Muscle layer of duodenum (tissue), 2 donors: ENCODE data around the gene INO80C.

Source experiments
- H3K27ac ChIP-seq: one replicate; pipeline ENCODE4 v1.7.0; 2013; ENCODE audit warnings: mild to moderate bottlenecking, low read length
- H3K27me3 ChIP-seq: one replicate; pipeline ENCODE4 v1.7.0; 2013; ENCODE audit warnings: low read depth, mild to moderate bottlenecking, control low read depth, low read length
- H3K36me3 ChIP-seq, 2 donors: one replicate each; pipeline ENCODE4 v1.7.0; 2013; ENCODE audit warnings: low read length in 2 of 2, control low read depth in 1 of 2, mild to moderate bottlenecking in 1 of 2; ENCODE audit not compliant: insufficient read depth in 2 of 2, control insufficient read depth in 1 of 2
- H3K4me1 ChIP-seq, 2 donors: one replicate each; pipeline ENCODE4 v1.7.0; 2013; ENCODE audit warnings: low read length in 2 of 2, mild to moderate bottlenecking in 2 of 2, control low read depth in 1 of 2, moderate library complexity in 1 of 2; ENCODE audit not compliant: insufficient read depth in 2 of 2, control insufficient read depth in 1 of 2
- H3K4me3 ChIP-seq, 2 donors: one replicate each; pipeline ENCODE4 v1.7.0; 2013; ENCODE audit warnings: low read length in 2 of 2, low read depth in 1 of 2, mild to moderate bottlenecking in 1 of 2
- H3K9me3 ChIP-seq, 2 donors: one replicate each; pipeline ENCODE4 v1.7.0; 2013; ENCODE audit warnings: low read length in 2 of 2, control low read depth in 1 of 2, mild to moderate bottlenecking in 1 of 2; ENCODE audit not compliant: control insufficient read depth in 1 of 2
- donor health status: healthy.

Gene INO80C

DNA sequence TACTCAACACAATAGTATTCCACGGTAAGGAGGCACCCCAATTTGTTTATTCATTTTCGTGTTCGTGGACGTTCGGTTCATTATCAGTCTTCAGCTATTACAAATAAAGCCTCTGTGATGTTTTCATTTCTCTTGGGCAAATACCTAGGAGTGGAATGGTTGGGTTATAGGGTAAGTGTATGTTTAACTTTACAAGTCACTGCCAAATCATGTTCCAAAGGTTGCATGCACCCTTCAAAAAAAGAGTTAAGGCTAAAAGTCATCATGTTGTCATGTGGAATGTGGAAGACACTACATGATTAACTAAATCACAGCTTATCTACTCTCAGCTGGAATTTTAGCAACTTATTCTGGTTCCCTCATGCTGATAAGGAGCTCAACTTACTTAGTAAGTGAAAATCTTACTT is 15.8 kb downstream of the INO80C start:
- Histone ChIP-seq H3K36me3 (no peaks in the 10 kb centered on the region), H3K27ac (no peak overlapping the region), H3K9me3 (no peaks in the 10 kb centered on the region), H3K4me1 (peaks cover 3 to 8% of the 10 kb centered on the region in 2 donors), H3K27me3 (no peaks in the 10 kb centered on the region), H3K4me3 (no peak overlapping the region)

DNA sequence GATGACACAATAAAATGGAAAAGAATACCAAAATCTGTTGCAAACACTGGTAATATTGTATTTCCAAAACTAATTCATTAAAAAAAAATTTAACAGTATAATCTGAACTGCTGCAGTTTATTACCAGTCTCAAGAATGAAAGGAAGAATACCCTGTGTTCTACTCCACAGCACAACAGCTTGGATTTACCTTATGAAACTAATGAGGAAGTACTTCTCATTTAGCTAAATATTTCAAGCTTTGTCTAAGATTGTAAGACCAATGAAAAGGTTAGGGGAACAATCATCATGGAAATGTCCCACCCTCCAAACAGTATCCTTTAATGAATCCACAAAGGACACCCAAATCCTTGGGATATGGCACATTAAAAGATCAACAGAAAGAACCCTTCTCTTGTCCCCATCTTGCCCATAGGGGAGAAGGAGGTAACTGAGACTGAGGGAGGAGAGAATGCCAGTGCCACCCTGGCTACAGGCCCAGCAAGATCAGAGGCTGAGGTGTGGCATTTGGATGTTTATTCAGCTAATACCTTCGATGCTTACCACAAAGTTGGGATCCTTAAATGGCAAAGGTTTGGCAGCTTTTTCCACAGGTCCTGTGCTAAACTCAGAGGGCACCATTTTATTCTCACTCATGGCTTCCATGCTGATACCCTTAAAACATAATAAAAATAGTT is 17.7 kb downstream of the INO80C start:
- Histone ChIP-seq H3K4me1 (peaks cover 3 to 8% of the 10 kb centered on the region in 2 donors), H3K36me3 (no peaks in the 10 kb centered on the region), H3K27ac (peak overlapping the region; percentile 26), H3K9me3 (no peaks in the 10 kb centered on the region), H3K27me3 (no peaks in the 10 kb centered on the region), H3K4me3 (no peak overlapping the region)

DNA sequence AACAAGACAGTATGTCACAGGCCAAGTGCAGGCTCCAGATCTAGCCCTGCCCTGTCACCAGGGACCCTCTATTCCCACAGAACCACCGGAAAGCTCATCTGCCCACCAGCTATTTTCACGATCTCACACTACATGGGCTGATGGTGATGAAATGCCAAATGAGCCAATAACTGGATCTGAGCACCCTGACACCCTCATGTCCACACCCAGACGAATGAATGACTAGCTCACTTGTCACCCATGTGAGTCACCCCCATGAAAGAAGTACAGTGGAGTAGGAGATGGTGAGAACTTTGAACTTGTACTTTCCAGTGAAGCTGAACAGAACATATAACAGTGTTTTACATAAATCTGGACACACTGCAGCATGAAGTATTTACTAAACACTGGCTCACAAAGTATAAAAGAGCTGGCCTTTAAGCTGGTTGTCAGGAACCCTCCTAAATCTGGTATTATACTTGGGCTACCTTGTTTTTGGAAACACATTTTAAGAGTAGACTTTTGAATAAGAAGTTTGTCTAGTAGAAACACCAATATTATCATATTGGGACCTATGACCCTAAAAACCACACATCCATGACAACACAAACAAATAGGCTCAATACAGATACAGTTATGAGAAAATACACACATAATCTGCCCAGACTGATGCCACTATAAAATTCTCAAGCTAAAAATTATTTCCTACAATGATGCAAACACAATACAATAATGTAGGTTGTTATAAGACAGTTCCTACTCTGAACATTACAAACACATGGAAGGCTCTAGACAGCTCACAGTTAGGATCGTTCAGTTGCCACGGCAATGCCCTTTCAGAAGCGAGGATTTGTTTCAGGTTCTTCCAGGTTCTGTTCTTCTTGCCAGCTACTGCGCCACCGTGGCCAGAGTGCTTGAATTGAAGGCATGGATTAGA is 19.0 kb downstream of the INO80C start:
- Histone ChIP-seq H3K27ac (peak overlapping the region; percentile 58), H3K9me3 (no peaks in the 10 kb centered on the region), H3K4me1 (peaks cover 3 to 8% of the 10 kb centered on the region in 2 donors), H3K4me3 (no peak overlapping the region), H3K36me3 (no peaks in the 10 kb centered on the region), H3K27me3 (no peaks in the 10 kb centered on the region)

DNA sequence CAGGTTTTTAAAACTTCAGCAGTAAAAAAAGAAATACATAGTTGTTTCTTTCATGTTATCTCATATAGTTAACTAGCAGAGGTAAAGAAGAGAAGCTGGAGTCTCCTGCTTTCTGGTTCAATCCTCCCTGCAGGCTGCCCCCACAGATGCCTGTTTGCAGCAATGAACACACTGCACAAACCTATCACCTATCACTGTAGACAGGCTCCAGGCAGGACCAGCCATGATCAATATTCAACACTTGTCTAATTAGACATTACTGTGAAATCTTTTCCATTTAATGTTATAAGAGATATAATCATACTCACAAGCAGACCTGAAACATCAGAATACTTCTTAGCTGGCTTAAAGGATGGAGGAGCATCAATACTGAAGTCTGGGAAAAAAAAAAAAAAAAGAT is 19.8 kb downstream of the INO80C start:
- Histone ChIP-seq H3K9me3 (no peaks in the 10 kb centered on the region), H3K27me3 (no peaks in the 10 kb centered on the region), H3K4me1 (peaks cover 3 to 8% of the 10 kb centered on the region in 2 donors), H3K4me3 (no peak overlapping the region), H3K36me3 (no peaks in the 10 kb centered on the region), H3K27ac (no peak overlapping the region)

DNA sequence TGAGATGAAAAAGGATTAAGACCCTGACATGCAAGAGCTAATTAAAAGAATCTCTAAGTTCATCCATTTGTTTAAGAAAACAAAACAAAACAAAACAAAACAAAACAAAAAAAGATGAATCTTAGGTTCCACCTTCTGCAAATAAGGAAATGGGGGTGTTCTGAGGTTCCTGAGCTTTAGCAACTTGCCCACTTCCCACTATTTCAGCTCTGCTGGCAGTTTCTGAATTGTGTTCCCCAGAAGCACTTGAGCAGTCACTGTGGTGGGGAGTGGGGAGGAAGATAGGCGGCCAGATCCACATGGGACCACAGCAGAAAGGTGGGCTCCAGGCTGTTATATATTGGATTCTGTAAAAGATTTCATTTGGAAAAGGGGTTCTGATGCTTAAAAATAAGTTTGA is 20.3 kb downstream of the INO80C start:
- peaks cover 3 to 8% of the 10 kb centered on the region in 2 donors for H3K4me1 ChIP-seq
- H3K27ac ChIP-seq: no peak overlapping the region
- H3K27me3 ChIP-seq: no peaks in the 10 kb centered on the region
- no peak overlapping the region for H3K4me3 ChIP-seq
- no peaks in the 10 kb centered on the region for H3K36me3 ChIP-seq
- H3K9me3 ChIP-seq: no peaks in the 10 kb centered on the region

DNA sequence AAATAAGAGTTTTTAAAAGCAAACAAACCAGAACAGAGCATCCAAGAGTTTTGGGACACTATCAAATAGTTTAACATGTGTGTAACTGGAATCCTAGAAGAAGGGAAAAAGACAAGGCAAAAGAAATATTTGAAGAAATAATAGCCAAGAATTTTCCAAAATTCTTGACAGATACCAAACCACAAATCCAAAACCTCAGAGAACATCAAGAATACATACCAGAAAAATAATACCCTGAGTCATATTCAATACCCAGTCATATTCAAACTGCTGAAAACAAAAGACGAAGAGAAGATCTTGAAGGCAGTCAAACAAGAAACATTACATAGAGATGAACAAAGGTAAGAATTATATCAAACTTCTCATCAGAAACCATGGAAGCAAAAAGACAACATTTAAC is 22.9 kb downstream of the INO80C start:
- H3K9me3 ChIP-seq: no peaks in the 10 kb centered on the region
- no peak overlapping the region for H3K4me3 ChIP-seq
- H3K36me3 ChIP-seq: no peaks in the 10 kb centered on the region
- H3K27ac ChIP-seq: no peak overlapping the region
- no peaks in the 10 kb centered on the region for H3K27me3 ChIP-seq
- peaks cover 0 to 4% of the 10 kb centered on the region in 2 donors for H3K4me1 ChIP-seq

DNA sequence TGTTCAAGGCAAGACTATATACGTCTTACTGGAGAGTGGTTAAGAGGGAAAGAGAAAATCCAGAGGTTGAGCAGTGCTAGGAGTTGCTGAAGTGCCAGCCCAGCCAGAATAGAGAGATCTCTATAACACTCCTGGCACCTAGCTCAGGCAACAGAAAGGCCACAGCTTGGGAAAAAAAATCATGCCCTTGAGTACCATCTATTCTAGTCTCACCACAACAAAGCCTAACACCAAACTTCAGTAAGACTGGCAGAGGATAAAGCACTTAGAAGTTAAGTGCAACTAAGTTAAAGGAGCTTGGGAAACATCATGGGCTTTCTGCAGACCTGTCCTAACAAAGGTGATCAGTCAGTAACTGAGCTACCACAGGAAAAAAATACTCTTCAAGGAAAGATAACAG is 24.2 kb downstream of the INO80C start:
- Histone ChIP-seq H3K9me3 (no peaks in the 10 kb centered on the region), H3K27me3 (no peaks in the 10 kb centered on the region), H3K4me3 (no peak overlapping the region), H3K4me1 (no peaks in the 10 kb centered on the region), H3K36me3 (no peaks in the 10 kb centered on the region), H3K27ac (no peak overlapping the region)

DNA sequence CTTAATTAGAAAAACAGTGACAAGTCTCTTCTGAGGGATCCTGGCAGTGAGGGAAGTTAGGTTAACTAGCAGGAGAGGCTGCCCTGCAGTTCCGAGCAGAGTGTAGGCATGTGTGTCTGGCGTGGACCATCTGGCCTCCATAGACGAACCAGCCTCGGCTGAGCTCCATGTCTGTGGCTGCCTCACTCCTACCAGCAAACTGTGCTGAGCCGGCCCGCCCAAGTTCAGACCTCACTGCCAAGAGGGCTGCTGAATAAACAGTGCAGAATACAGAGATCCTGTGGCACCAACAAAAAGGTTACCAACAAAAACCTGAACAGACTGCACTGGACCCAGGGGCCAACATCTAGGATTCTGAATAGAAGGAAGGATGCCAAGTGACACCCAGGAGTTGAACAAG is 27.3 kb downstream of the INO80C start:
- no peak overlapping the region for H3K27ac ChIP-seq
- H3K36me3 ChIP-seq: peaks cover 0 to 4% of the 10 kb centered on the region in 2 donors
- no peaks in the 10 kb centered on the region for H3K9me3 ChIP-seq
- no peak overlapping the region for H3K4me3 ChIP-seq
- H3K27me3 ChIP-seq: no peaks in the 10 kb centered on the region
- H3K4me1 ChIP-seq: no peaks in the 10 kb centered on the region

DNA sequence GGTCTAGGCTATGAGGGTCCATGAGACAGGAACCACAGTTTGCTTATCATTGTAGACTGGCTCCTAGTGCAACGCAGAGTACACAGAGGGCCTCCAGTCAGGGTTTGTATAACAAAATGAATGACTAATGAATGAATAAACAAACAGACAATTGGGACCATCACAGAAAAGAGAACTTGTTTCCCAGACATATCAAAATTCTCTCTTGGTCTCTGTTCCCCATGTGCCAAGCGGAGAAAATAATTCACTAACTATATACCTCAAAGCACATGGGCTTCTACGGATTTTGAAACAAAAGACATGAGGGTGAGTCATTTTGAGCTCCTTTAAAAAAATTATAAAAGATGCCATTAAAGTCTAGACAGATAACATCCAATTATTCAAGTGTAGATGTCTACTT is 28.0 kb downstream of the INO80C start:
- Histone ChIP-seq H3K4me3 (no peak overlapping the region), H3K27ac (no peak overlapping the region), H3K9me3 (no peaks in the 10 kb centered on the region), H3K27me3 (no peaks in the 10 kb centered on the region), H3K4me1 (no peaks in the 10 kb centered on the region), H3K36me3 (peaks cover 0 to 4% of the 10 kb centered on the region in 2 donors)

DNA sequence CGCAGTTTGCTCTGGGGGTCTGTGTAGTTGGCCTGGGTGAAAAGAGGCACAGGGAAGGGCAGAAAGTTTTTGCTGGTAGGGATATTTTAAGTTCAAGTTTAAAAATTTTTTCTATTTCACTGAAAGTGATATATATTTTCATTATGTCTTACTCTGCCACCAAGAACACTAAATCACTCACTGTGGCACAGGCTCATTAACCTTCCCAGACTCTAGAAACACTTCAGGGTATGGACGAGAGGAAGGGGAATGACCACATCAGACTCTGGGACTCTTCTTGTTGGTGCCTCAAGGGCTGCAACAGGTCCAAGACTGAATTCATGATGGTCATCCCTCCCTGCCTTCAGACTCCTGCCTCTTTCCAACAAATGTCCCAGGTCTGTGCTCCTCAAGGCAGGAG is 29.0 kb downstream of the INO80C start:
- no peaks in the 10 kb centered on the region for H3K27me3 ChIP-seq
- no peak overlapping the region for H3K4me3 ChIP-seq
- H3K36me3 ChIP-seq: peaks cover 0 to 4% of the 10 kb centered on the region in 2 donors
- no peak overlapping the region for H3K27ac ChIP-seq
- H3K4me1 ChIP-seq: no peaks in the 10 kb centered on the region
- no peaks in the 10 kb centered on the region for H3K9me3 ChIP-seq

DNA sequence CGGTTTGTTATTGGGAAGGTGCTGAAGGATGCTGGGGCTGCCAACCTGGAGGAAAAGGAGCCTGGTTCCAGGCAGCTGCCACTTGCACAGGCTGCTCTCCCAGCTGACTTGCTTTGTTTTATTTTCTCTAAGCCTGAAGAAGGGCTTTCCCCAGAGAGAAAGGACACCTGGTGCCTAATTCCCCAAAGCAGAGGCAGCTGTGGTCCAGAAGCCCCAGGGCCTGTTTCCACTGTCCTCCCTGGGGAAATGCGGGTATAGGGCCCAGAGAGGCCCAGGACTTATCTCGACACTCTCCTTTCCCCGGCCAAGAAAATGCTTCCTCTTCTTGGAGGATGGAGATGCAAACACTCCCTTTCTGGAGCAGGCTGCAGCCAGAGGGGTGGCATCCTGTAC is 30.1 kb downstream of the INO80C start:
- Histone ChIP-seq H3K9me3 (no peaks in the 10 kb centered on the region), H3K4me3 (no peak overlapping the region), H3K36me3 (peaks cover 0 to 4% of the 10 kb centered on the region in 2 donors), H3K27ac (no peak overlapping the region), H3K27me3 (no peaks in the 10 kb centered on the region), H3K4me1 (no peaks in the 10 kb centered on the region)
